HL-60 (cell line): ENCODE measurements around the gene OTOS.

Experiments used
- DNase-seq, 2 experiments: peaks; one replicate each; pipeline ENCODE4 v3.0.0-alpha.2; 2010 to 2020; ENCODE audit warnings: low read depth in 1 of 2, low spot score in 1 of 2
- H3K27ac ChIP-seq: fragments of 250-450 bp; sonication (Bioruptor Pico); replicated peaks from 2 replicates; pipeline ENCODE4 v1.5.1; 2020; ENCODE audit warnings: mild to moderate bottlenecking, moderate library complexity
- H3K27me3 ChIP-seq: fragments of 250-450 bp; sonication (Bioruptor Pico); 2 replicates; pipeline ENCODE4 v1.5.1; 2021; ENCODE audit warnings: mild to moderate bottlenecking, moderate library complexity; ENCODE audit not compliant: insufficient read depth, poor library complexity, severe bottlenecking
- H3K4me3 ChIP-seq: replicated peaks from 2 replicates; pipeline ENCODE4 v1.5.1; 2011; ENCODE audit warnings: mild to moderate bottlenecking, control low read depth, low read length; ENCODE audit not compliant: insufficient read depth
- CTCF ChIP-seq: IDR thresholded peaks from one replicate; pipeline ENCODE4 v1.5.1; 2011; ENCODE audit warnings: low read length, control low read depth, inconsistent platforms; ENCODE audit not compliant: insufficient read depth
- GABPA ChIP-seq: IDR thresholded peaks from 2 replicates; pipeline ENCODE4 v1.6.1; 2012; ENCODE audit warnings: low read depth
- POLR2AphosphoS5 ChIP-seq: IDR thresholded peaks from 2 replicates; pipeline ENCODE4 v1.6.1; 2012; ENCODE audit warnings: low read depth
- SPI1 ChIP-seq: IDR thresholded peaks from 2 replicates; pipeline ENCODE4 v1.6.1; 2012; ENCODE audit warnings: low read depth, mild to moderate bottlenecking, borderline replicate concordance
- TF ChIP-seq, protein P1 (sequence below): IDR thresholded peaks from 2 replicates; pipeline ENCODE4 v1.6.1; 2012; ENCODE audit warnings: low read depth; ENCODE audit not compliant: insufficient replicate concordance

OTOS gene

DNA sequence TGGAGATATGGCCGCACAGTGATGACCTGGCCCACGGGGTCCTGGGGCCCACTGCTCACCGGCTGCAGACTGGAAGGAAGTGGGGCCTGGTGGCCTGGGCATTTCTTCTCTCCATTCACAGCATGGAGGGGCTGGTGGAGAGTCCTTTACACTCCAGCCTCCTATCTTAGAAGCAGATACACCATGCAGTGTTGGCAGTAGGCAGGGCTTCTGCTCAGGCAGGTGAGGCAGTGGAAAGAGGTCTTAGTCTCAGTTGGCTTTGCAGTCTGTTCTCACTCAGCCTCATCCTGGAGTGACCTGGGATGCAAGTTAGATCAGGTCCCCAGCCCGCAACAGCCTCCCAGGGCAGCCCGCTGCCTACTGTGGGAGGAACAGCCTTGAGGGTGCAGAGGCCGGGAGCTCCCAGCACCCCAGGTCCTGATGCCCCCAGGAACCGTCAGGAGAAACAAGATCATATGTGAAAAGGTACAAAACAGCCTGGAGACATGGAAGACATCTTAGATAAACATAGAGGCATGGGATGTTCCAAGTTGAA is 45.8 kb upstream of the OTOS start:
- no peaks in the 10 kb centered on the region for H3K27me3 ChIP-seq
- TF ChIP-seq POLR2AphosphoS5 (no peak), GABPA (no peak), CTCF (no peak)
- H3K27ac ChIP-seq, result no peak overlapping the region
- DNase-seq, result no peak
- H3K4me3 ChIP-seq, result no peak overlapping the region

DNA sequence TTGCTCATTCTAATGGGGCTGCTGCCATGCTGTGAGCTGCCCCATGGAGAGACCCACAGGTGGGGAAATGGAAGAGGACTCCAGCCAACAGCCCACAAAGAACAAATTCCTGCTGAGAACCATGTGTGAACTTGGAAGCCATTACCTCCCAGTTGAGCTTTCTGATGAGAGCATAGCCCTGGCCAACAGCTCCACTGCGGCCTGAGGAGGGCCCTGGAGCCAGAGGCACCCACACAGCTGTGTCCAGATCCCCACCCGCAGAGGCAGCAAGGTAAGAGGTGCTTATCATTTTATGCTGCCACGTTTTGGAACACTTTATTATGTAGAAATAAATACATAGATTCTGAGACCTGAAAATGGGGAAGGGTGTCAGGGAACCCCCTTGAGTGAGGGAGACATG is 44.2 kb upstream of the OTOS start:
- peaks cover 4% of the 10 kb centered on the region for H3K27me3 ChIP-seq
- TF ChIP-seq POLR2AphosphoS5 (no peak), SPI1 (no peak), CTCF (no peak), GABPA (no peak)
- TF ChIP-seq, protein P1, sequence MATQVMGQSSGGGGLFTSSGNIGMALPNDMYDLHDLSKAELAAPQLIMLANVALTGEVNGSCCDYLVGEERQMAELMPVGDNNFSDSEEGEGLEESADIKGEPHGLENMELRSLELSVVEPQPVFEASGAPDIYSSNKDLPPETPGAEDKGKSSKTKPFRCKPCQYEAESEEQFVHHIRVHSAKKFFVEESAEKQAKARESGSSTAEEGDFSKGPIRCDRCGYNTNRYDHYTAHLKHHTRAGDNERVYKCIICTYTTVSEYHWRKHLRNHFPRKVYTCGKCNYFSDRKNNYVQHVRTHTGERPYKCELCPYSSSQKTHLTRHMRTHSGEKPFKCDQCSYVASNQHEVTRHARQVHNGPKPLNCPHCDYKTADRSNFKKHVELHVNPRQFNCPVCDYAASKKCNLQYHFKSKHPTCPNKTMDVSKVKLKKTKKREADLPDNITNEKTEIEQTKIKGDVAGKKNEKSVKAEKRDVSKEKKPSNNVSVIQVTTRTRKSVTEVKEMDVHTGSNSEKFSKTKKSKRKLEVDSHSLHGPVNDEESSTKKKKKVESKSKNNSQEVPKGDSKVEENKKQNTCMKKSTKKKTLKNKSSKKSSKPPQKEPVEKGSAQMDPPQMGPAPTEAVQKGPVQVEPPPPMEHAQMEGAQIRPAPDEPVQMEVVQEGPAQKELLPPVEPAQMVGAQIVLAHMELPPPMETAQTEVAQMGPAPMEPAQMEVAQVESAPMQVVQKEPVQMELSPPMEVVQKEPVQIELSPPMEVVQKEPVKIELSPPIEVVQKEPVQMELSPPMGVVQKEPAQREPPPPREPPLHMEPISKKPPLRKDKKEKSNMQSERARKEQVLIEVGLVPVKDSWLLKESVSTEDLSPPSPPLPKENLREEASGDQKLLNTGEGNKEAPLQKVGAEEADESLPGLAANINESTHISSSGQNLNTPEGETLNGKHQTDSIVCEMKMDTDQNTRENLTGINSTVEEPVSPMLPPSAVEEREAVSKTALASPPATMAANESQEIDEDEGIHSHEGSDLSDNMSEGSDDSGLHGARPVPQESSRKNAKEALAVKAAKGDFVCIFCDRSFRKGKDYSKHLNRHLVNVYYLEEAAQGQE, result no peak
- H3K27ac ChIP-seq, result no peak overlapping the region
- H3K4me3 ChIP-seq, result no peak overlapping the region
- DNase-seq, result no peak

DNA sequence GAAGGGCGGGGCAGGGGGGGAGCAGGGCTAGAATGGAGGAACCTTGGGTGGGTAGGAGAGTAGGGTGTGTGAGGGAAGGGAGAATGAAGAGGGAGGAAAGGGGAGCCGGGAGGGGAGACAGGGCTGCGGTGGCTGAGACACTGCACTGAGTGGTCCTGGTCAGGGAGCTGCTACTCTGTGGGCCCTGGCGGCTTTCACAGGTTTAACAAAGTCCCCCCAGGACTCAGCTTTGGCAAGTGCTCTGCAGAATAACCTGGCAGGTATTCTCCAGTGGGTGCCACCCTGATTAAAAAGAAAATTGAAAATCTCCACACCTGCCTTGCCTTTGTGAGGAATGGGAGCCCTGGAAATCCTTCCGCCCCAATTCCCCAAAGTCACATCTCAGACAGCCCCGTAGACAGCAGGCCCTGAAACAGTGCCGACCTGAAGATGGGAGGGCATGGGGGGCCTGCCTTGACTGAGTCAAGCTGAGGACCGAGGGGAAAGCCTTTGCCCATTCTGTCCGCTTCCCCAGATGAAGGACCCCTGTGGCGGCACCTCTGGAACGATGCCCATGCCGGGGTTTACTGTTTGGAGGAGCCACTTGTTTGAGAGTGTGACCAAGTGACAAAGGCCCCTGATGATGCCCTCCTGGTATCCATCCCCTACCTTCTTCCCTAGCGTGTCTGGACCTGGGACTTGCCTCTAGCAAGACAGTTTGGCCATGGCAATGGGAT is 43.6 kb upstream of the OTOS start:
- H3K27me3 ChIP-seq, result peaks cover 4% of the 10 kb centered on the region
- no peak for DNase-seq
- no peak overlapping the region for H3K27ac ChIP-seq
- H3K4me3 ChIP-seq, result no peak overlapping the region
- TF ChIP-seq SPI1 (no peak), CTCF (no peak), POLR2AphosphoS5 (no peak), GABPA (no peak)
- TF ChIP-seq, protein P1, result no peak
